NCI-H524 (cell line): ENCODE measurements around the gene C20orf202.

Experiments used
- DNase-seq, 2 experiments: peaks; one replicate each; lab custom pipeline; 2025; lab: John Stamatoyannopoulos, UW

Gene C20orf202

GRCh38 chr20:1202762-1203504 lies at the start of gene C20orf202:
C20orf202 (plus strand) TSS chr20:1203454; CDS start chr20:1203586, 132 bp downstream.
- DNase-seq, result no peak

- DNase-seq, result no peak
Observed at GRCh38 chr20:1154226-1154625, 49.0 kb upstream of the C20orf202 start.

- DNase-seq, result no peak
Observed at GRCh38 chr20:1154691-1155090, 48.6 kb upstream of the C20orf202 start.

DNA sequence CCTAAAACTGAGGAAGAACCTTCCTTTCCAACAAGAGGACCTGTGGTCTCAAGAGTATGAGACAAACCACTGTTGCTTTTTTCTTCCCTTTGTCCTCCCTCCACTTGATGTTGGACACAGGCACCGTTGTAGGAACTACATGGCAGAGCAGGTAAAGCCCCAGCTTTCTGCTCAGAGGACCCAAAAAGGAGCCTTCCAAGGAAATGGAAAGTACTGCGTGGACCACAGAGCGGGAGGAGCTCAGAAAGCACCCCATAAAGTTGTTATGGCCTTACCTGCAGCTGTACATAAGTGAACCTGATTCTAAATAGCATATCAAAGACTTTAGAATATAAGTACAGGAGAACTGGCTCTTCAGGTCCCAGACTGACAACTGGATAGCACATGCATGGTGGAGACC lies 47.9 kb upstream of the C20orf202 start:
- DNase-seq, result no peak

DNA sequence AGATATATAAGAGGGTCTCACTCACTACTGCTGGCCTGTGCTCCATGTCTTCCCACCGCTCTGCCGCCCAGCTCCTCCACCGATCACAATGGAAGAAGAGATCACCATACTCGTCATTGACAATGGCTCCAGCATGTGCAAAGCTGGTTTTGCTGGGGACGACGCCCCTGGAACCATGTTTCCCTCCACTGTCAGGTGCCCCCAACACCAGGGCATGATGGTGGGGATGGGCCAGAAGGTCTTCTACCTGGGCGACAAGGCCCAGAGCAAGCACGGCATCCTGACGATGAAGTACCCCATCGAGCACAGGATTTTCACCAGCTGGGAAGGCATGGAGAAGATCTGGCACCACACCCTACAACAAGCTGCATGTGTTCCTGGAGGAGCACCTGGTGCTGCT lies 42.8 kb upstream of the C20orf202 start:
- no peak for DNase-seq

- DNase-seq, result no peak
Observed at GRCh38 chr20:1160991-1161390, 42.3 kb upstream of the C20orf202 start.

DNA sequence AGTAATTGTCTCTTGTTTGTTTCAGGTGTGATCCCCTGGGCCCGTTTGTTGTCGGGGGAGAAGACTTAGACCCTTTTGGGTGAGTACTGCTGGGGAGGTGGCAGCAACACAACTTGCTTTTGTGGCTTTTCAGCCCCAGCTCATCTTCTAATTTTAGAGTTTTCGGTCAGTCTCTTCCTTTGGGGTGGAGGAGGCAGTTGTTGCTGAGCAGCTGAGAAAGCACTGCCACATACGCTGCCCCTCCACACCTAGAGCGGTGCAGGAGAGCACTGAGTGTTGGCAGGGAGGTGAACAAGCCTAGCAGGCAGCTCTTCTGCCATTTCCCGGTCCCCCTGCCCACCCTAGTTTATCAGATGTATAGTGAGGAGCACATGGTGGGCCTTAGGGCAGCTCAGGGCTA lies 40.1 kb upstream of the C20orf202 start:
- DNase-seq, result no peak

GRCh38 chr20:1163653-1164052 lies 39.6 kb upstream of the C20orf202 start:
- DNase-seq, result no peak

- DNase-seq, result no peak
Observed at GRCh38 chr20:1164871-1165270, 38.4 kb upstream of the C20orf202 start.

GRCh38 chr20:1165521-1165920 lies 37.7 kb upstream of the C20orf202 start:
- no peak for DNase-seq

GRCh38 chr20:1165941-1166340 lies 37.3 kb upstream of the C20orf202 start:
- DNase-seq, result no peak

DNA sequence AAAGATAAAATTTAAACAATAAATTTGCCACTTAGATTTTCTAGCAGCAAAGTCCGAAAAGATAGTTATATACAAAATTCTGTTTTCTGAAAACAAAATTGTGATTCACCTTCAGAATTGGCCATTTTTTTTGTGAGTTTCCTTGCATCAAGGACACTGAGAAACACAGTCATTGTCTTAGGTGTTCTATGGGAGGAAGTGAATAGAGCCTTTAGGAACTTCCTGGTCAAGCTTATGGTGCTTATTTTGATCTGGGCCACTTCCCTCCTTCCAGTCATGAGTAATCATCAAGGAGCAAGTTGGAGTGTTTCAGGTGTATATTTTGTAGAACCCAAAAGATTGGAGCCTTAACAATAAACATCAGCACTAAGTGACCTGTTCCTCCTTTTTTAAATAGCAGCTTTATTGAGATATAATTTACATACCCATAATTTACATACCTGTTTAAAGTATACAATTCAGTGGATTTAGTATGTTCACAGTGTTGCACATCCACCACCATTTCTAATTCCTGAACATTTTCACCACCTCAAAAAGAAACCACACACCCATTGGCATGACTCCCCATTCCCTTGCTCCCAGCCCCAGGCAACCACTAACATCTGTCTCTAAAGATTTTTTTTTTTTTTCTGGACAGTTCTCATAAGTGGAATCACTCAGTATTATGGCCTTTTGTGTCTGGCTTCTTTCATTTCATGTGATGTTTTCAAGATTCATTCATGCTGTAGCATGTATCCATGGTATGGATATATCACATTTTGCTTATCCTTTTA lies 36.1 kb upstream of the C20orf202 start:
- DNase-seq, result no peak

GRCh38 chr20:1169224-1169623 lies 34.0 kb upstream of the C20orf202 start:
- no peak for DNase-seq

DNA sequence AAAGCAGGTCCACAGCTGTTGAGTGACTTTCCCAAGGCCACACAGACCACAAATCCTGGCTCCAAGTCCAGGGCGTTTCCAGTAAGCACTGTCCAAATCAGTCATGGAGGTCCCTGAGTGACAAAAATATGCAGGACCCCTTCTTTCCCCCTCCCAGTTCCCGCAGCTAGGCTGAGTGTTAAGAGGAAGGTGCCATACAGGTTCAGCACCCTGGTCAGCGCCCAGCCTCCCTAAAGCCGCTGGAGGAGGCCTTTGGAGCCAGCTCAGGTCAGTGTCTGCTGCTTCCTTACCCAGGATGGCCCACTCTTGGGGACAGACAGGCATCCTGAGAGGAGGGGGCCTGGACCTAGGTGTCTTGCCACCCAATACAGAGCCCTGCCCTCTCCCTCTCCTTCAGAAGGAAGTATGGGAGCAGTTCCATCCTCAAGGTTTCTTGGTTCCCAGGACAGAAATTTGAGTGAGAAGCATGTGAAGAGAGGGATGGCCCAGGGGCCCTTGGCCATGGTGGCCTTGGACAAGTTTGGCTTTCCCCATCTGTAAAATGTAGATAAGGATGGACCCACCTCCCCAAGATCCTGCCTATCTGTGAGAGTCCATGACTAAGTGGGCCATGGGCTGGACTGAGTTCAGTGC lies 31.7 kb upstream of the C20orf202 start:
- no peak for DNase-seq

DNA sequence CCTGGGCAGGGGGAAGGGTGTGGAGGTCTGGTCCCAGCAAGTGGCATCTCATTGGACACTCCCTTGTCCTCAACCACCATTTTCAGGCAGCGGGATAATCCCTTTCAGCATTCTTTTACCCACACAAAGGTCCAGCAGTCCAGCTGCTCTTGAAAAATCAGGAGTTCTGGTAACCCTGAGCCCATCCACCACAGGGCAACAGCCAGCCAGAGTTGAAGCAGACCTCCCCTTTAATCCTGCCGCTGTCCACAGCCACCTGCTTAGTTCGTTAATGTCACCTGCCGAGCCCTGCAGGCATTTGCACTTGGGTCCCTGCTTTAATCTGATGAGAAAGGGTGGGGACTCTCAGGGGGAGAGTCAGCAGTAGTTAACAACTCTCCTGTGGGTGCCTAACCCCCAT lies 29.6 kb upstream of the C20orf202 start:
- peak in 1 of 2 experiments; percentile 14 for DNase-seq

DNA sequence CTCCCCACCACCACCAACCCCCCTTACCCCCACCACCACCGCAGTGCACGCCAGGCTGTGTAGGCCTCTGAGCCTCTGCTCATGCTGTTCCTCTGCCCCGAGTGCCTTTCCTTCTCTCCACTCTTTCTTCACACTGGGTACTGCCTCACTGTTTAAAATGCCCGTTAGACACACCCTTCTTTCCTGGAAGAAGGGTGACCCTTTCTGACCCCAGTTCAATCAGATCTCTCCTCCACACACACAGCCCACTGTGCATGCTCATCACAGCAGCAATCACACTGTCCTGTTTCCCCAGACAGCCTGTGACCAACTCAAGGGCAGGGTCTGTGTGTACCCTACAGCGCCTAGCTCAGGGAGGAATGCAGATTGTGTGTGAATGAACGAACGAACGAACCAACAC lies 28.5 kb upstream of the C20orf202 start:
- DNase-seq, result no peak

- peak in 1 of 2 experiments; percentile 13 for DNase-seq
Observed at GRCh38 chr20:1177680-1178079, 25.6 kb upstream of the C20orf202 start.

GRCh38 chr20:1178103-1178502 lies 25.2 kb upstream of the C20orf202 start:
- no peak for DNase-seq

DNA sequence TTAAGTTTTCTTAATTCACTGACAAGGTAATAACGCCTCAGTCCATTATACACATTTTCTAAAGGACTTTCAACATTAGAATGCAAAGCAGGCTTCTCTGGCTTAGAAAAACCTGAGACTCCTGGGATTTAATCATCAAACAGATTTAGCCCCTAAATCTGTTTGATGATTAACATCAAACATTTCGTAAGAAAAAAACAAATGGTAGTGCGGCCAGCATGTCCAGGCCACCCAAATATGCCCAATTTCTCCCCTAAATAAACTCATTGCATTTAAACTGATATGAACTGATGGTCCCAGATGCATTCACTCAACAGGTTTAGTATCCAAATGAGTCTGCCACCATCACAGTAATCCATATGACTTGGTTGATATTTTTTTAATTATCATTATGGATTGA lies 24.6 kb upstream of the C20orf202 start:
- DNase-seq, result no peak

- no peak for DNase-seq
Observed at GRCh38 chr20:1180949-1181348, 22.3 kb upstream of the C20orf202 start.

- no peak for DNase-seq
Observed at GRCh38 chr20:1182106-1182505, 21.1 kb upstream of the C20orf202 start.

- DNase-seq, result no peak
Observed at GRCh38 chr20:1183153-1183552, 20.1 kb upstream of the C20orf202 start.

DNA sequence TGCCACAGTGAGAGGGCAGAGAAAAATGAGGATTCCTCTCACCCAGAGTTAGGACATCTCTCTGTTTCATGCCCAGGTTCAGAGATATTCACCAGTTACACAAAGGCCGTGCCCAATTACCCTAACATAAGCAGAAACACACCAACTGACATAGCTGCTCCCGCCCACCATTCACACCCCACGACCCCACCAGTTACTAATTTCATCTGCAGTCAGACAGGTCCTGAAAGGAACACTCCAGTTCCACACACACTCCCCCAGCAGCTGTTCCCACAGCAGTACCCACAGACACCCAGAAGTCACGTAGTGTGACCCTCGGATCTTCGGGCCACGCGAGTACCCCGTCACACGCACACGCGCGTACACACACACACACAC lies 19.0 kb upstream of the C20orf202 start:
- DNase-seq, result no peak
